Measurements from ENCODE around the gene GOLGA6B.
"Not testable (repeated sequence)": the region's sequence is repeated elsewhere in the genome, so short reads cannot be mapped to it uniquely, and the experiment has no call there.

- not testable (repeated sequence) for TF ChIP-seq EZH2 (IDR thresholded peaks at IDR 0.05); POLR2AphosphoS5 (IDR thresholded peaks at IDR 0.05; ENCODE audit: borderline replicate concordance, low read depth, low read length)
Observed at GRCh38 chr15:72612324-72612723, 42.2 kb upstream of the GOLGA6B start.
